GM21360 (cell line): ENCODE results near the gene CTNNA2.

ENCODE experiments used
- ATAC-seq: cut with Tn5 transposase; IDR thresholded peaks from one replicate; pipeline ENCODE4 v1.9.1; 2021; ENCODE audit warnings: mild to moderate bottlenecking, moderate library complexity; ENCODE audit not compliant: unreplicated experiment

Gene CTNNA2

DNA sequence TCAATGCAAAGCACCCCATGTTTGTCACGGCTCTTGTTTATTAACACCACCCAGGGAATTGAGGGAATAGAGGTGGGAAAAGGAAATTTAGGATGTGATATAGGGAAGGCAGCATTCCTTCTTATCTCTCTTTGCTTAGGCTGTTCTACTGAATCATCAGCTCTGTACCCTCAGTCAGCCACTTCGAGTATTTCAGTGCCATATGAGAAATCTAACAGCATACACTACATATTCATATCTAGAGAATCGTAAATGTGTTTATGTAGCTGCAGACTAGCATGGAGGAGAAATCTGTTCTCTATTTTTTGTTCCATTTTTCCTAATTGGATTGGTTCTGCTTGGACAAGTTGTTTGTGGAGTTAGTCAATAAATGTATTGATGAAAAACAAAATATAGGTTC is 187.8 kb downstream of the CTNNA2 start:
- ATAC-seq, result no peak

DNA sequence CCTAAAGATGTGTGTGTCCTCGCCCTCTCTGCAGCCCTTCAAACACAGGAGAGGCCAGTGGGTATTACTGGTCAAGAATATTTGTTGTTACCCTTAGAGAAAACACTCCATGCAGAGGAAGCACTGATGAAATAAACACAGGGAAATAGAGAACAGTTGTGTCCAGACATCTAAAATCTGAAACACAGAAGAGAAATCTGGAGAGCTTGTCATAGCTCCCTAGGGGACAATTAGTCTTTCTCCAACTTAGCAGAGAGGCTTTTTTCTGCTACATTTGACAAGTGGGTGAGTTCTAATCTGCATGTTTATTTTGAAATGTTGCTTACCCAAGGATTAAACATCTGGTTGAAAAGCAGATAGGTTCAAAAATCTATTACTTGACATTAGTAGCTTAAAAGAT is 190.1 kb downstream of the CTNNA2 start:
- no peak for ATAC-seq

DNA sequence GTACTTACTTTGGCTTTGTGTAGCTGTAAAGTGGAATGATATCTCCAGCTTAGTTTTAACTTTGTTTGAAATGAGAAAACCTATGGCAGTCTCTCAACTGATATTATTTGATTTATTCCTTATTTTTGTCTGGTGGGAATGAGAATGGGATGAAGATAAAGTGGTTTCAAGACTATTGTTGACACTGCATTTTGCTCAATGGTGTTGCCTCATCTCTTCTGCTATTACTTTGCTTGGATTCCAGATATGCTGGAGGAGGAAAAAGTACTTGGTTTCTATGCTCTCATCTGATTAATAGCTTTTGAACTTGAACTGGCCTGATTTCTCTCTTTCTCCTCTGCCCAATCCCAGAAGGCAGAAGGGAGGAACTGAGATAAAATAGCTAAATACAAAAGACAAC is 198.2 kb downstream of the CTNNA2 start:
- no peak for ATAC-seq

DNA sequence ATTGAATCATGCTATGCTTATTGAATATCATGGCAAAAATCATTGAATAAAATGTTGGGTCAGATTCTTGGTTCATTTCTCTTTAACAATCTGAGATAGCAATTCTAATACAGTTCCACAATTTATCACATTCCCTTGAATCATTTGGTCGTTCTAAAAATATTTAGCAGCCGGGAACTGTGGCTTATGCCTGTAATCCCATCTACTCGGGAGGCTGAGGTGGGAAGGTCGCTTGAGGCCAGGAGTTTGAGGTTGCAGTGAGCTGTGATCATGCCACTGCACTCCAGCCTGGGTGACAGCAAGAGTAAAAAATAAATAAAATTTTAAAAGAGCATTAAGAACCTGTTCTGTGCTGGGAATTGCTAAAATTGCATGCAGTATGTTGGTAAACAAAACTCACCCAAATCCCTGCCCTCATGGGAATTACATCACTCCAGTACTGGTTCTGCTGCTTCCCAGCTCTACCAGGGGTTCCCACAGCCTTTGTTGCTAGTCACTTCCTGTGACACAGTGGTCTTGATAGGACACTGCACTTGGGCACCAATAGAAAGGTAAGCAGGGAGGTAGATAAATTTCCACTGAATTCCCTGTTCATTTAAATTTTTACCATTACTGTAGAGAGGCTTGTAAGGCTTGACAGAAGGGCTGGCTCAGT is 200.4 kb downstream of the CTNNA2 start:
- no peak for ATAC-seq

DNA sequence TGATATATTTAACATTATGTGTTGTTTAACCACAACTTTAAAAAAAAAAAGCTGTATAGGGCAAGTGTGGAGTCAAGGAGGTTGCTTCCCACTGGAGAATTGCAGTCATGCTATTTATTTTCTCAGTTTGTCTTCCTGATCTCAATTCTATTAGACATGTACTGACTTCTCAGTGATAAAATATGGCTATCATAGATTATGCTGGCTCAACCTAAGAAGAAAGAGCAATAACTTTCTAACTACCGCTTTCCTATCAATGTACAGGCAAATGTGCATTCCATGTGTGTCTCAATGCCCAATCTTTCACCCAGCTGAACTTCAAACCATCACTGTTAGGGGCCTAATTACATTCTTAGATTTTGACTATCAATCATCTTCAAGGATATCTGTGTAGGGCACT is 201.4 kb downstream of the CTNNA2 start:
- no peak for ATAC-seq

DNA sequence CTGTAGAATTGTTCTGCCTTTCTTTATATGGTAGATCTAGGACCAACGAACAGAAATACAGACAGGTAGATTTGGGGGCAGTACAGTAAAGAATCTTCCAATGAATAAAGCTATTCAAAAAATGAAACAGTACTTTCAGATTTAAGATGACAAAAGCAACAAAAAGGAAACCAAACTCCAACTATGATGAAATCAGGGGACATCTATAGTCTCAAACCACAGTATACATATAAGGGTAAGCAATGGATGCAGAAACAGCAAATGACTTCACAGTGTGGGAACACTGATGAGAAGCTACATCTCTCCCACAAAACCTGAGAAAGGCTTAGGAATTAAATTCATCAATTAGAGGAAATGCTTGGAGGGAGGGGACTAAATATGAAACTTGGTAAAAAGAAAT is 202.5 kb downstream of the CTNNA2 start:
- ATAC-seq, result no peak

DNA sequence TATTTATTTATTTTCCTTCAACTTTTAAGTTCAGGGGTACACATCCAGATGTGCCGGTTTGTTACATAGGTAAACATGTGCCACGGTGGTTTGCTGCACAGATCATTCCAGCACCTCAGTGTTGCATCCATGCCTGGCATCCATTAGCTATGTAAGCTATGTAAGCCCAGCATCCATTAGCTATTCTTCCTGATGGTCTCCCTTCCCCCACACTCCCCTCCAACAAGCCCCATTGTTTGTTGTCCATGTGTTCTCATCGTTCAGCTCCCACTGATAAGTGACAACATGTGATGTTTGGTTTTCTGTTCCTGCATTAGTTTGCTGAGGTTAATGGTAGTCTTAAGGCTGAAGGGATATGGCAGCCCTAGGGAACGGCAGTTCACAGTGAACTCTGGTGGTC is 203.4 kb downstream of the CTNNA2 start:
- ATAC-seq, result no peak

DNA sequence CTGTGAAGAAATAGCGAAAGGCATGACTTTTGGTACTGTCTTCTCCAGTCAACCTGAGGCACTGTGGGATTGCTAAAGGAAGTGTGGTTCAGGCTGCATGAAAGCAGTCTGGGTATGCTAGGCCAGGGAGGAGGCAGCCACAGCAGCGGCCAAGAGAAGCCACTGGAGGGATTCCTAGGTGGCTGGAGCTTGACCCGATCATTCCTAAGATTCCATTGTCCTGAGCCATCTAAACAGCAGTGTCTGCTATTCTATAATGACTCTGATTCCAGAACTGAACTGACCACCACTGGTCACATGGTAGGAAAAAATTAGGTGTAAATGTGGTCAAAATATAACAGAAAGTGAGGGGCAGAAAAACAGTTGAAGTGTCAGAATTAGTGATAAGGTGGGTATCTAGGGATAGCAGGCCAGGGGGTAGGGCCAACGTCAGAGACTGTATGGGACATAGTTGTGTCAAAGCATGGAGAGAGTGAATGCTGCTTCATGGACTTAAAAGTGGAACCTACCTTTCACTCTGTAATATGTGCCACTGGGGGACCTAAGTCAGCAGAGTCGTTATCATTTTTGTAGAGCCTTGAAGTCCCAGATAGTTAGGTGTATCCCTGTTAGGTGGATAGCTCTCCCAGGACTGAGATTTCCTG is 204.6 kb downstream of the CTNNA2 start:
- no peak for ATAC-seq

DNA sequence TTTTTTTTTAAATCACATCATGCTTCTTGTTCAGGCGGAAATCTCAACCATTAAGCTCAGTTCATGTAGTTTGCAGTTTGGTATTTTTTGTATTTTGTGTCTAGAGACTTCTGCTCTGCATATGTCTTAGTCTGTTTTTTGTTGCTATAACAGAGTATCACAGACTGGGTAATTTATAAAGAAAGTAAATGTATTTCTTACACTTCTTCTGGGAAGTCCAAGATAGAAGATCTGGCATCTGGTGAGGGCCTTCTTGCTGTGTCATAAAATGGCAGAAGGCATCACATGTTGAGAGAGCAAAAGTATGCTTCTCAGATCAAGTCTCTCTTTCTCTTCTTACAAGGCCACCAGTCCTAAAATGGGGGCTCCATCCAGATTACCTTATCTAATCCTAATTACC is 208.2 kb downstream of the CTNNA2 start:
- no peak for ATAC-seq

DNA sequence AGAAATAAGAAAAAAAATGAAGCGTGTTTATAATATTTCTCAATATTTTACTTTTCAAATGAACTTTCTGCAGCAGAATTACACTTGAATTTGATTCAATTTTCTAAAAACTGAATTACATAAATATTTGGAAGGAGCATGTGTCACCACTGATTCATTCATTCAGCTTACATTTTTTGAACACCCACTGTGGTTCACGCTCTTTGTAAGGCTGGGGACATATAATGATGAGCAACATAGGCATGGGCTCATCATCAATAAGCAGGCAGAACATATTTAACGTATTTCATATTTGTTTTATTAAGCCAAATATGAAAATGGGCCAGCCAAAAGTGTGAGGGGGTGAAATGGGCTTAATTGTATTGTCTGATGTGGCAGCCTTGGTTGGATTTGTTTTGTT is 209.1 kb downstream of the CTNNA2 start:
- no peak for ATAC-seq

DNA sequence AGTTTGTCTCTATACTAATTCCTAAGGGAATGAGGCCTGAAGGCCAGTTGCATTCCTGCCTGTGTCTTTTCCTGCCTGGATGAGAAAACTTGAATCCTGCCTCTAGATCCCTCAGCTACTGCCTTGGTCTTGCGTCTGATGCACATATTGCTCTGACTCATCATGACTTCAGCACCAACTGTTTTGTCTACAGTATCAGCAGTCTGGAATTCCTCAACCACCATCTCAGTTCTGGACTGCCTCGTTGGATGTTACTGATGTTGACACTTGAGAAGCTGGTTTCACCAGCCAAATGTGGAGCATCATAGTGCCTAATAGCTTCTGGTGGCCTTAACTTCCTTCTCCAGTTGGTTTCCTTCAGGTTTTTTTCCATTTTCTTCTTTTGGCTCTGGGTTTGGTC is 211.0 kb downstream of the CTNNA2 start:
- no peak for ATAC-seq

DNA sequence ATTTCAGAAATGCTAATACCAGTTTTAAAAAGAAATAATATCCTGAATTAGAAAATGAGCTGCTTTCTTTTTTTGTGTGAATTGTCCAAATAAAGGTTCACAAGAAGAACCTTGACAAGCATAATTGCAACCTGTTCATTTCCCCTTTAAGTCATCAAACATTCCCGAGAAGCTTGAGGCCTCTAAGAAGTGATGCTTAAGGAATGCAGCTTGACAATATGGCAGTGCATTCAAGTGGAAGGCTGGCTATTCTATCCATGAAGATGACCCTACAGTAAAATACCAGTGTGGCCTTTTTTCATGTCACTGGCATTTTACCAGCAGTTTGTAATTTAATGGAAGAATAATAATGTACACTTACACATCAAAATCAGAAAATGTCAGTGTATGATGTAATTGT is 216.7 kb downstream of the CTNNA2 start:
- no peak for ATAC-seq

DNA sequence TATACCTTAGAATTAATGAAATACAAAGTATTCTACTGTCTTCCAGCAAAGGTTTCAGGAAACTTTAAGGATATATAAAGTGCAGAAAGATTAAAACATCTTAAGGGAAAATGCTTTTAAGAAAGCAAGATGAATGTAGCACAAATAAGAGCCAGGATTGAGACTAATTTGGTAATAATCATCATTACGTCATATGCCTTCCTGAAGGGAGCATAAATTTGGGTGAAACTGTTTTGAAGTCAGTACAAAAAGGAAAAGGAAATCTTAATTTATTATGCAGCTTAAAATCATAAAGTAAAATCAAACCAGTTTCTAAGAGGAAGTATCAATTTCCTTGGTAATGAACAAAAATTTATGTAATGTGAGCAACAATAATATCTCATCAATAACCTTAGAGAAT is 221.7 kb downstream of the CTNNA2 start:
- no peak for ATAC-seq

DNA sequence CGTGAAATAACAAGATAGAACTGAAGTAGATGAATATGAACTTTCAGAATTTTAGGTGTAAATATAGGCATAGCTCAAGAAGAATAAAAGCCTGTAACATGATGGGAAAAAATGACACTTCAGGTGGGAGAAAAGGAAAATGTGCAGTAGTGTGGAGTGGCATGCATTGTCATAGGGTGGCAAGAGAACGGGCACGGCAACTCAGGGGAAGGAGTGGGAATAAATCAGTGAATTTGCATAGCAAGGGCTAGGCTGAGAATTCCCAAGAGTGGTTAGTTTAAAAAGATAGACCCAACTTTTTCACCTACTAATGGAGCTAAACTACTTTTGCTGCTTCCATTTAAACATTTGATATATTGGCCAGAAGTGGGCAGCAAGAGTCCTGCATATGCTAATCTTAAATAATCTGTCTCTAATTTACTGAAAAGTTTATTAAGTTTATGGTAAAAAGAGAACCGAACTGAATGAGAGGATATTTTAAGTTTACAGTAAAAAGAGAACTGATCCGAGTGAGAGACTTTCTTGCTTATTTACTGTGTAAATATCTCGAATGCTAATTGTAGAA is 228.1 kb downstream of the CTNNA2 start:
- no peak for ATAC-seq

DNA sequence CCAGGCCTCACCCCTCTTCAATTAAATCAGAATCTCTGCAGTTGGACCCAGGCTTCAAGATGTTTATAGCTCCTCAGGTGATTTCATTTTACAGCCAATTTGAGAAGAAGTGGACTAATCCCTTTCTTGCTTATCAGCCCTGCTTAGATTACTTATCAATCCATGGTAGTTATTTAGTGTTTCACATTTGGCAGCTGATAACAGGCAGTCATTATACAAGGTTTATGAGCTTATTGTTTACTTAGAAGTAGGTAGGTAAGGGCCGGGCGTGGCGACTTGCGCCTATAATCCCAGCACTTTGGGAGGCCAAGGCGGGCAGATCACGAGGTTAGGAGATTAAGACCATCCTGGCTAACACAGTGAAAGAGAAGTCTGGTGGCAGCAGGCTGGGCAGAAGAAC is 237.5 kb downstream of the CTNNA2 start:
- no peak for ATAC-seq

DNA sequence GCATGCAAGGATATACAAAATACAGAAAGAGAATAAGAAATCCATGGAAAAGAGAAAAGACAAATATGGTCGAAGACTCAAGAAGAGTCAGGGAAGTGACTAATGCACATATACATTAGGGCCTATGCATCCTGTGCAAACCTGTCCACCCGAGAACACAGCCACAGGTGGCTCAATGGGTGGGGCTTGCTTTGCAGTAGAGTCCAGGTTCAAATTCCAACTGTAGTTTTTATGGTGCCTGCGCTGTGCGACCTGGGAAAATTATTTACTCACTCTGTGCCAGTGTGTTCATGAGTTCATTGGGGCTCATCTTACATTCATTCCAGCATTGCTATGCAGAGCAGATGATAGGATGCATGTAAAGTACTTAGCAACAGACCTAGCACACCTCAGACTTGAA is 244.7 kb downstream of the CTNNA2 start:
- no peak for ATAC-seq

DNA sequence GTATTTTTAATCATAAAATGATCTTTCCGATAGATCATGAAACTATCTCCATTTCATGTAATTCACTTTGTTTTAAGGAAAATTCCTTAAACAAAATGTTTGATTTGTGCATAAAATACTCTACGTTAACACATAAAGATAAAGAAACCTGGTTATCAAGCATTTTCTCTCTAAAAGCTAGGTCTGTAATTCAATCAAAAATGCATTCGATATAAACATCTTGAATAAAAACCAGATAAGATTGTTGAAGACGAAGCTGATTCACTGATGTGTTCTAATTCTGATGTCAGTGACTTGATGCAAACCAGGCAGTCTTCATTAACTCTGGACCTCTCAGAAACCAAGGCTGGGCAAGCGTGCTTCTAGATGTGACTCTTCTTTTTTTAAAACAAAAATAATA is 245.2 kb downstream of the CTNNA2 start:
- ATAC-seq, result no peak

DNA sequence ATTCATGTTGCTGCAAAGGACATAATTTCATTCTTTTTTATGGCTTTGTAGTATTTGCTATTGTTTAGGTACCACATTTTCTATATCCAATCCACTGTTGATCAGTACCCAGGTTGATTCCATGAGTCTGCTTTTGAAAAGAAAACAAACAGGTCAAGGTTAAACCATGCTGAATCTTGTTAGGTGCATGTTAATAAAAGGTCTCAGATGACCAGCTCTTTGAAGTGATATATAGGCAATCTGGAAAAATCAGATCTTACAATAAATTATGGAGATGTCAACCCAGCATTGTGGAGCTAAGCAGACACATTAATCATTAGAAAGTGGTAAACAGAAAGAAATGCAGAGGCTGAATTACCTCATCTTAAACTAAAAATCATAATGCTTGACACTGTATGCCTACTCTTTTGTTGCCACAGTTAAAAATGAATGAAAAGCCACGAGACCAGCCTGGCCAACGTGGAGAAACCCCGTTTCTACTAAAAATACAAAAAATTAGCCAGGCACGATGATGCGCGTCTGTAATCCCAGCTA is 246.0 kb downstream of the CTNNA2 start:
- ATAC-seq, result no peak

DNA sequence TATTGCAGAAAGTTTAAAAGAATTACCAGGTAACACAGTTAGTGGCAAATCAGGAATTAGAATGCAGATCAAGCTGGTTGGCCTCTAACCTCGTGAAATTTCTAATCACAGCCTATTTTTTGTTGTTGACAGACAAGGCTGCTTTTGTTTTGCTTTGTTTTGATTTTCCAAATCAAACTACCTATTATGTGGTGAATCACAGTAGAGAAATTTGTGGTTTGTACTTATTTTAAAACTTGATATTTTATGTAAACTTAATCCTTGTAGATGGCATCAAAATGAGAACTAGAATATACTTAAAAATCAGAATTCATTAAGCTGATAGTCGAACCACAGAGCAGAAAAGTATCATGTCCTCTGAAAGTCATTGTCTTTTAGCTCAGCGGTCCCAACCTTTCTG is 258.1 kb downstream of the CTNNA2 start:
- ATAC-seq, result no peak

DNA sequence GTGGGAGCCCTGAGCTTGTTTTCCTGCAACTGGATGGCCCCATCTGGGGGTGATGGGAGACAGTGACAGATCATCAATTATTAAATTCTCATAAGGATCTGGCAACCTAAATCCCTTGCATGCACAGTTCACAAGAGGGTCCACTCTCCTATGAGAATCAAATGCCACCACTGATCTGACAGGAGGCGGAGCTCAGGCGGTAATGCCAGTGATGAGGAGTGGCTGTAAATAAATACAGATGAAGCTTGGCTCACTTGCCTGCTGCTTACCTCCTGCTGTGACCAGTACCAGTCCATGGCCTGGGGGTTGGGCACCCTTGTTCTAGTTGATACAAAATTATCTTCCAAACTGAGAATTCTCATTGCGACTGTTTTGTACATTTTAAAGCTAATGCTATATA is 258.6 kb downstream of the CTNNA2 start:
- no peak for ATAC-seq

DNA sequence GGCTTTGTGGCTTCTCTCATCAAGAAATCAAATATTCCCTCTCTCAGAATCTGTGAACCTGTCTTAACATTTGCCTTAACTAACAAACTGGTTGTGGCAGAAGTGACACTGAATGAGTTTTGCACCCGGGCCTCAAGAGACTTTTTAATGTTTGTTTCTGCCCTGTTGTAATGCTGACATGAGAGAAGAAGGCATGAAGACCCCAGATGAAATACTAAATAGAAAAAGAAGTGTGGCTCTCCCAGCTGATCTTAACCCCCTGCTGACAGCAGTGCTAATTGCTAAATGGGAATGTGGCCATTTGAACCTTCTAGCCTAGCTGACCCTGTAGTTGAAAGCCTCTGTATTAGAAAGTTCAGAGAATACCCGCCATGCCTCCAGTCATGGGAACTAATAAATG is 261.2 kb downstream of the CTNNA2 start:
- ATAC-seq, result no peak

DNA sequence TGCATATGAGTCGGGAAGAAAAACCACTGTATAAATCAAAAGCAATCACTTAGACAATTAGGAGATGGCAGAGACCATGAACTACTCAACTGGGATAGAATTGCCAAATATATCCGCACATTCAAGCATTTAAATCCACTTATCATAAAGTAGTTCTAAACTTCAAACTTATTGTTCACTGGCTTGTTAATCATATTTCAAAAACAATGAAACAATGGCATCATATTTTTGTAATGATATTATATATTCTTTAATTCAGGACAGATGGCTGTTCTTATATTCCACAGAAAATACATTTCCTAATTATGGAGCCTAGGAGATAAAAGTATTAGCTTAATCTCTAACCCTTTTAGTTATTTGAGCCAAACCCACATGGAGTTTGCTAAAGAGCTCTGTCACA is 263.6 kb downstream of the CTNNA2 start:
- ATAC-seq, result no peak

DNA sequence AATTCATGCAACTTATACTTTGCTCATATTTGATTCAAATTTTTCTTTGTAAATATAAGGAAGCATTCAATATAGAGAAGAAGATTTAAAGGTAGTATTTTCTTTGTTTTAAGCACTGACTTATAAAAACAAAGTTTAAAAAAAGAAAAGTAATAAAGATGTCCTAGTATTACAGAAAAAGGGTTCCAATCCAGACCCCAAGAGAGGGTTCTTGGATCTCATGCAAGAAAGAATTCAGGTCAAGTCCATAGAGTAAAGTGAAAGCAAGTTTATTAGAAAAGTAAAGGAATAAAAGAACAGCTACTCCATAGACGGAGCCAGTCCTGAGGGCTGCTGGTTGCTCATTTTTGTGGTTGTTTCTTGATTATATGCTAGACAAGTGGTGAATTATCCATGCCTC is 267.9 kb downstream of the CTNNA2 start:
- ATAC-seq, result no peak
